Endothelial cell of umbilical vein (primary cell): ENCODE measurements around the gene SPEF2. TPM values are rescaled to one million over a fixed set of nuclear protein-coding genes. Genes with fewer than 3 reads are reported as not detected.

Source experiments
- BruUV-seq: library from RNA; stranded (reverse); fragments of 400-500 nt; replicated peaks from 2 replicates; lab custom pipeline; 2021; lab: Mats Ljungman, UMichigan
- CTCF ChIA-PET: fragments of 300-600, 350-600 bp; sonication (Branson Sonifier 250); formaldehyde crosslinking; loops from one replicate; lab custom pipeline; 2021; ENCODE audit warnings: antibody characterized with exemption, inconsistent platforms; lab: Charles Lee
- POLR2A ChIA-PET: fragments of 300-600, 350-600 bp; sonication (Branson Sonifier 250); formaldehyde crosslinking; loops from one replicate; lab custom pipeline; 2021; ENCODE audit warnings: antibody characterized with exemption, inconsistent platforms; lab: Charles Lee
- DNase-seq: peaks from one replicate; pipeline ENCODE4 v3.0.0-alpha.2; 2011; ENCODE audit warnings: low read depth, low spot score
- FAIRE-seq: peaks from 2 replicates; lab custom pipeline; 2011; peaks lifted over from hg19 to GRCh38; lab: Jason Lieb, UNC
- H2AFZ ChIP-seq: 2 replicates; pipeline ENCODE4 v1.6.0; 2012; ENCODE audit warnings: low read depth, low read length, control low read depth, inconsistent platforms
- H3K27ac ChIP-seq: 2 replicates; pipeline ENCODE4 v1.5.1; 2011; ENCODE audit warnings: low read depth, mild to moderate bottlenecking, control low read depth, low read length, moderate library complexity; ENCODE audit not compliant: insufficient read depth
- H3K27me3 ChIP-seq, 2 experiments: 2 replicates each; pipeline versions ENCODE4 v1.6.0 to v1.6.1; 2011; ENCODE audit warnings: low read length in 2 of 2, mixed read lengths in 1 of 2; ENCODE audit not compliant: control insufficient read depth in 2 of 2, insufficient read depth in 2 of 2
- H3K36me3 ChIP-seq, 2 experiments: 2 replicates in 1 of 2; 3 replicates in 1 of 2; pipeline ENCODE4 v1.5.1; 2011; ENCODE audit warnings: low read length in 2 of 2, mild to moderate bottlenecking in 1 of 2, moderate library complexity in 1 of 2; ENCODE audit not compliant: control insufficient read depth in 2 of 2, insufficient read depth in 2 of 2; ENCODE audit errors: extremely low read depth in 1 of 2
- H3K4me1 ChIP-seq: 3 replicates; pipeline ENCODE4 v1.5.1; 2011; ENCODE audit warnings: mild to moderate bottlenecking, low read length; ENCODE audit not compliant: control insufficient read depth, insufficient read depth; ENCODE audit errors: extremely low read depth
- H3K4me2 ChIP-seq: 2 replicates; pipeline ENCODE4 v1.6.1; 2011; ENCODE audit warnings: low read length, control low read depth, mixed read lengths; ENCODE audit not compliant: insufficient read depth
- H3K4me3 ChIP-seq, 3 experiments: fragments of 200-600 bp in 1 of 3; sonication (generic), shearing (Covaris generic) in 1 of 3; replicated peaks in 1 of 3; 2 replicates each; pipeline ENCODE4 v1.5.1; 2011 to 2016; ENCODE audit warnings: control low read depth in 3 of 3, low read length in 3 of 3, mild to moderate bottlenecking in 2 of 3, inconsistent platforms in 1 of 3, low read depth in 1 of 3, moderate library complexity in 1 of 3; ENCODE audit not compliant: insufficient read depth in 1 of 3
- H3K79me2 ChIP-seq: 2 replicates; pipeline ENCODE4 v1.6.0; 2012; ENCODE audit warnings: low read length, inconsistent platforms; ENCODE audit not compliant: control insufficient read depth, insufficient read depth
- H3K9ac ChIP-seq: replicated peaks from 2 replicates; pipeline ENCODE3; 2011; ENCODE audit warnings: low read length, control low read depth; ENCODE audit not compliant: insufficient read depth; ENCODE audit errors: extremely low read depth
- H3K9me1 ChIP-seq: replicated peaks from 3 replicates; pipeline ENCODE4 v1.6.0; 2011; ENCODE audit warnings: mild to moderate bottlenecking, low read length; ENCODE audit not compliant: control insufficient read depth, insufficient read depth; ENCODE audit errors: extremely low read depth
- H3K9me3 ChIP-seq: replicated peaks from 2 replicates; pipeline ENCODE4 v1.5.1; 2012; ENCODE audit warnings: low read length, inconsistent platforms; ENCODE audit not compliant: control insufficient read depth, insufficient read depth
- H4K20me1 ChIP-seq: replicated peaks from 2 replicates; pipeline ENCODE3; 2011; ENCODE audit warnings: mild to moderate bottlenecking, low read length; ENCODE audit not compliant: control insufficient read depth, insufficient read depth; ENCODE audit errors: extremely low read depth
- EZH2 ChIP-seq: IDR thresholded peaks from 2 replicates; pipeline ENCODE4 v1.6.1; 2012; ENCODE audit warnings: borderline replicate concordance, low read depth, mild to moderate bottlenecking, moderate library complexity, low read length, inconsistent platforms; ENCODE audit not compliant: severe bottlenecking
- FOS ChIP-seq: IDR thresholded peaks from 2 replicates; pipeline ENCODE4 v1.6.1; 2011; ENCODE audit warnings: mild to moderate bottlenecking, low read length, moderate library complexity, borderline replicate concordance; ENCODE audit not compliant: insufficient read depth
- GATA2 ChIP-seq: IDR thresholded peaks from 2 replicates; pipeline ENCODE4 v1.7.0; 2011; ENCODE audit warnings: low read depth, mild to moderate bottlenecking, moderate library complexity, mixed read lengths, low read length; ENCODE audit not compliant: insufficient read length, insufficient read depth
- JUN ChIP-seq: IDR thresholded peaks from 2 replicates; pipeline ENCODE4 v1.6.1; 2011; ENCODE audit warnings: borderline replicate concordance, low read depth; ENCODE audit not compliant: insufficient read length, insufficient read depth
- MAX ChIP-seq: IDR thresholded peaks from 2 replicates; pipeline ENCODE4 v1.6.1; 2011; ENCODE audit not compliant: insufficient read depth, insufficient read length
- MYC ChIP-seq: IDR thresholded peaks from one replicate; pipeline ENCODE4 v1.6.1; 2011; ENCODE audit warnings: mild to moderate bottlenecking, low read depth, low read length
- POLR2A ChIP-seq: IDR thresholded peaks from 2 replicates; pipeline ENCODE4 v1.6.1; 2012; ENCODE audit warnings: low read depth, mild to moderate bottlenecking, control low read depth, low read length
- POLR2AphosphoS5 ChIP-seq: IDR thresholded peaks from 2 replicates; pipeline ENCODE4 v1.6.1; 2012; ENCODE audit warnings: low read depth, mild to moderate bottlenecking, control low read depth, low read length, moderate library complexity; ENCODE audit not compliant: insufficient read depth
- dilution Hi-C: fragments of 300-500 bp; cut with MboI; formaldehyde crosslinking; loops from one replicate; pipeline ENCODE4 v1.15.0; 2019; ENCODE audit warnings: low sequenced_read_pairs; ENCODE audit not compliant: extremely low pct_ligation_motif_present
- intact Hi-C: fragments of 100-400 bp; cut with micrococcal nuclease; formaldehyde crosslinking; loops from one replicate; pipeline ENCODE4 v1.10.0; 2022
- polyA plus RNA-seq, 4 experiments: library from polyadenylated mRNA; depleted of rRNA in 3 of 4; stranded (reverse) in 3 of 4; unstranded in 1 of 4; fragments of >200 nt; gene quantifications; 2 replicates each; pipeline versions ENCODE4 v1.2.1 to v1.2.3, GENCODE V29; 2011 to 2012; ENCODE audit warnings: missing spikeins in 1 of 4
- total RNA-seq: library from RNA; stranded (reverse); gene quantifications from 2 replicates; pipeline ENCODE4 v1.2.3, GENCODE V29; 2021
- TF ChIP-seq, protein P1 (sequence below), 2 donors: IDR thresholded peaks; 1 replicate in 1 of 2; 2 replicates in 1 of 2; pipeline ENCODE4 v1.5.1; 2011; ENCODE audit warnings: low read length in 2 of 2, mild to moderate bottlenecking in 2 of 2, moderate library complexity in 2 of 2, control low read depth in 1 of 2, inconsistent platforms in 1 of 2, low read depth in 1 of 2; ENCODE audit not compliant: insufficient read depth in 1 of 2; ENCODE audit errors: extremely low read depth in 1 of 2

The SPEF2 gene
- total and polyA plus RNA-seq, 2 donors (not counting 3 experiments of a cell fraction or from before 2014, with no cell fraction given) = 0.28 to 0.73 TPM

GRCh38 chr5:35785601-35786085 is 168.0 kb downstream of the SPEF2 start:
- FAIRE-seq (no peak), DNase-seq (no peak)
- no peaks in the 10 kb centered on the region for H3K79me2 ChIP-seq
- no peak overlapping the region for H3K27ac ChIP-seq
- peaks cover 19% of the 10 kb centered on the region for H3K4me1 ChIP-seq
- no peaks in the 10 kb centered on the region for H3K27me3 ChIP-seq
- TF ChIP-seq, protein P1, sequence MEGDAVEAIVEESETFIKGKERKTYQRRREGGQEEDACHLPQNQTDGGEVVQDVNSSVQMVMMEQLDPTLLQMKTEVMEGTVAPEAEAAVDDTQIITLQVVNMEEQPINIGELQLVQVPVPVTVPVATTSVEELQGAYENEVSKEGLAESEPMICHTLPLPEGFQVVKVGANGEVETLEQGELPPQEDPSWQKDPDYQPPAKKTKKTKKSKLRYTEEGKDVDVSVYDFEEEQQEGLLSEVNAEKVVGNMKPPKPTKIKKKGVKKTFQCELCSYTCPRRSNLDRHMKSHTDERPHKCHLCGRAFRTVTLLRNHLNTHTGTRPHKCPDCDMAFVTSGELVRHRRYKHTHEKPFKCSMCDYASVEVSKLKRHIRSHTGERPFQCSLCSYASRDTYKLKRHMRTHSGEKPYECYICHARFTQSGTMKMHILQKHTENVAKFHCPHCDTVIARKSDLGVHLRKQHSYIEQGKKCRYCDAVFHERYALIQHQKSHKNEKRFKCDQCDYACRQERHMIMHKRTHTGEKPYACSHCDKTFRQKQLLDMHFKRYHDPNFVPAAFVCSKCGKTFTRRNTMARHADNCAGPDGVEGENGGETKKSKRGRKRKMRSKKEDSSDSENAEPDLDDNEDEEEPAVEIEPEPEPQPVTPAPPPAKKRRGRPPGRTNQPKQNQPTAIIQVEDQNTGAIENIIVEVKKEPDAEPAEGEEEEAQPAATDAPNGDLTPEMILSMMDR (IDR thresholded peaks at IDR 0.05; ENCODE audit: extremely low read depth in 1 of 2, insufficient read depth in 1 of 2, low read depth in 1 of 2, low read length in 2 of 2) = no peak
- TF ChIP-seq EZH2 (no peak), FOS (no peak), MYC (no peak), JUN (no peak), POLR2A (no peak), GATA2 (no peak), POLR2AphosphoS5 (no peak), MAX (no peak)
- no TSS peak for BruUV-seq
- H3K9ac ChIP-seq = no peak overlapping the region
- intact Hi-C loops (no loop called here), dilution Hi-C loops (no loop called here)
- no peak overlapping the region for H3K4me3 ChIP-seq
- H3K4me2 ChIP-seq = no peak overlapping the region
- CTCF ChIA-PET = interaction anchor here (0.7 kb wide), 1 partner anchor 124 kb away, joined by 3 read pairs; no protein-coding TSS in a partner anchor
- no peaks in the 10 kb centered on the region for H3K36me3 ChIP-seq
- H3K9me1 ChIP-seq = no peaks in the 10 kb centered on the region
- no peak overlapping the region for H2AFZ ChIP-seq
- POLR2A ChIA-PET = no interaction called here
- no peaks in the 10 kb centered on the region for H4K20me1 ChIP-seq
- no peaks in the 10 kb centered on the region for H3K9me3 ChIP-seq
